GM21825 (cell line): ENCODE data around the gene TMEM273.

Experiments used
- ATAC-seq: cut with Tn5 transposase; IDR thresholded peaks from one replicate; pipeline ENCODE4 v1.9.1; 2021; ENCODE audit warnings: mild to moderate bottlenecking, moderate library complexity; ENCODE audit not compliant: unreplicated experiment

The TMEM273 gene

GRCh38 chr10:49177391-49178355, 10.5 kb downstream of the TMEM273 start:
- ATAC-seq = peak; percentile 75

- ATAC-seq = peak; percentile 3
These were observed 11.6 kb downstream of the TMEM273 start for GRCh38 chr10:49176310-49177268.

- no peak for ATAC-seq
These were observed 12.4 kb downstream of the TMEM273 start for GRCh38 chr10:49175587-49176309.

- ATAC-seq = no peak
These were observed 13.2 kb downstream of the TMEM273 start for GRCh38 chr10:49174926-49175500.

- no peak for ATAC-seq
These were observed 13.8 kb downstream of the TMEM273 start for GRCh38 chr10:49174261-49174925.

- ATAC-seq = no peak
These were observed 14.3 kb downstream of the TMEM273 start for GRCh38 chr10:49173853-49174252.

GRCh38 chr10:49173201-49173772, 14.9 kb downstream of the TMEM273 start:
- no peak for ATAC-seq

- ATAC-seq = no peak
These were observed 15.4 kb downstream of the TMEM273 start for GRCh38 chr10:49172777-49173132.

- no peak for ATAC-seq
These were observed 16.0 kb downstream of the TMEM273 start for GRCh38 chr10:49172061-49172776.

- ATAC-seq = no peak
These were observed 16.7 kb downstream of the TMEM273 start for GRCh38 chr10:49171326-49172060.

- ATAC-seq = no peak
These were observed 17.4 kb downstream of the TMEM273 start for GRCh38 chr10:49170632-49171325.

GRCh38 chr10:49169776-49170175, 18.4 kb downstream of the TMEM273 start:
- ATAC-seq = no peak

- ATAC-seq = no peak
These were observed 19.2 kb downstream of the TMEM273 start for GRCh38 chr10:49168831-49169500.

GRCh38 chr10:49168171-49168540, 20.0 kb downstream of the TMEM273 start:
- no peak for ATAC-seq

GRCh38 chr10:49167425-49168170, 20.6 kb downstream of the TMEM273 start:
- no peak for ATAC-seq
